Small intestine (tissue), 7 donors: Measurements from ENCODE around the gene PAK4. TPM values are rescaled to one million over a fixed set of nuclear protein-coding genes. Genes with fewer than 3 reads are reported as not detected.
"Not testable (repeated sequence)": the region's sequence is repeated elsewhere in the genome, so short reads cannot be mapped to it uniquely, and the experiment has no call there.

Source experiments
- DNase-seq, 2 donors: peaks; one replicate each; pipeline versions ENCODE4 v3.0.0 to v3.0.0-alpha.2; 2013
- FAIRE-seq: peaks from 2 replicates; lab custom pipeline; 2012; peaks lifted over from hg19 to GRCh38; lab: Jason Lieb, UNC
- H3K27ac ChIP-seq, 3 donors: one replicate each; pipeline ENCODE4 v1.5.1; 2013; ENCODE audit warnings: low read length in 2 of 3, mild to moderate bottlenecking in 2 of 3, control low read depth in 1 of 3, inconsistent platforms in 1 of 3, low read depth in 1 of 3, moderate library complexity in 1 of 3
- H3K27me3 ChIP-seq, 3 donors: one replicate each; pipeline ENCODE4 v1.6.1; 2013; ENCODE audit warnings: low read length in 3 of 3, inconsistent platforms in 1 of 3; ENCODE audit not compliant: control insufficient read depth in 3 of 3, insufficient read depth in 3 of 3
- H3K36me3 ChIP-seq, 3 donors: one replicate each; pipeline ENCODE4 v1.6.1; 2013; ENCODE audit warnings: low read length in 3 of 3, inconsistent platforms in 1 of 3, low read depth in 1 of 3, mild to moderate bottlenecking in 1 of 3, moderate library complexity in 1 of 3; ENCODE audit not compliant: control insufficient read depth in 3 of 3, insufficient read depth in 2 of 3
- H3K4me1 ChIP-seq, 3 donors: one replicate each; pipeline ENCODE4 v1.6.1; 2013; ENCODE audit warnings: low read length in 2 of 3, inconsistent platforms in 1 of 3, low read depth in 1 of 3, mild to moderate bottlenecking in 1 of 3, moderate library complexity in 1 of 3; ENCODE audit not compliant: control insufficient read depth in 3 of 3, insufficient read depth in 2 of 3
- H3K4me3 ChIP-seq, 3 donors: one replicate each; pipeline ENCODE4 v1.5.1; 2013; ENCODE audit warnings: low read length in 3 of 3, control low read depth in 1 of 3, inconsistent platforms in 1 of 3, low read depth in 1 of 3, mild to moderate bottlenecking in 1 of 3, moderate library complexity in 1 of 3
- H3K9me3 ChIP-seq, 2 donors: one replicate each; pipeline ENCODE4 v1.6.1; 2013; ENCODE audit warnings: low read depth in 1 of 2, low read length in 1 of 2; ENCODE audit not compliant: control insufficient read depth in 2 of 2, insufficient read depth in 1 of 2
- WGBS, 3 donors: extraction: QIAGEN DNeasy Blood & Tissue Kit; methylation state at CpG; one replicate each; pipeline ENCODE4 v1.1.7; 2013; 5-methylcytosine and 5-hydroxymethylcytosine counted together
- polyA plus RNA-seq, 4 donors: library from polyadenylated mRNA; stranded (reverse) in 3 of 4; unstranded in 1 of 4; fragments of 200-250 nt in 3 of 4; fragments of 120-200 nt in 1 of 4; gene quantifications; one replicate each; pipeline versions ENCODE4 v1.2.1 to v1.2.3, GENCODE V29; 2013
- donor health status: healthy with polysubstance abuse.
- donor health status: control.
- donor health status: control.
- donor health status: Bipolar disorder and iron deficiency.
- donor health status: healthy.

PAK4 gene
- polyA plus RNA-seq, 4 donors = 34.6 to 73.4 (median 54.2) TPM

- DNase-seq (no peak), FAIRE-seq (no peak)
- Histone ChIP-seq H3K4me3 (no peak overlapping the region), H3K4me1 (no peaks in the 10 kb centered on the region), H3K27me3 (peaks cover 0 to 6% (median 5%) of the 10 kb centered on the region in 3 donors), H3K9me3 (peaks cover 0 to 18% of the 10 kb centered on the region in 2 donors), H3K36me3 (no peaks in the 10 kb centered on the region), H3K27ac (no peak overlapping the region)
- WGBS, 3 donors = 71 to 85% (median 83%) methylated on average over 15 of the region's 15 CpGs
Observed at GRCh38 chr19:39218230-39219007, 92.8 kb downstream of the PAK4 start.

GRCh38 chr19:39219108-39219507, 93.5 kb downstream of the PAK4 start:
- not testable (repeated sequence) for H3K4me1 ChIP-seq, FAIRE-seq, H3K4me3 ChIP-seq, H3K27me3 ChIP-seq, H3K27ac ChIP-seq, H3K36me3 ChIP-seq, DNase-seq
- H3K9me3 ChIP-seq = peaks cover 0 to 18% of the 10 kb centered on the region in 2 donors
- 46 to 66% (median 50%) methylated on average over 10 of the region's 10 CpGs for WGBS, 3 donors

- no peaks in the 10 kb centered on the region for H3K9me3 ChIP-seq
- H3K4me1 ChIP-seq = no peaks in the 10 kb centered on the region
- H3K4me3 ChIP-seq = no peak overlapping the region
- WGBS, 3 donors = 15 to 23% (median 18%) methylated on average over 4 of the region's 4 CpGs
- H3K36me3 ChIP-seq = no peaks in the 10 kb centered on the region
- H3K27me3 ChIP-seq = peaks cover 0 to 16% (median 5%) of the 10 kb centered on the region in 3 donors
- FAIRE-seq (no peak), DNase-seq (peak in 1 of 2 donors; percentile 40)
- no peak overlapping the region for H3K27ac ChIP-seq
Observed at GRCh38 chr19:39223703-39224279, 98.2 kb downstream of the PAK4 start.

- 29 to 44% (median 42%) methylated on average over 3 of the region's 3 CpGs for WGBS, 3 donors
- FAIRE-seq = no peak
- Histone ChIP-seq H3K4me3 (no peak overlapping the region), H3K27me3 (peaks cover 0 to 13% (median 1%) of the 10 kb centered on the region in 3 donors), H3K36me3 (no peaks in the 10 kb centered on the region), H3K27ac (no peak overlapping the region), H3K4me1 (no peaks in the 10 kb centered on the region), H3K9me3 (no peaks in the 10 kb centered on the region)
- DNase-seq = no peak
Observed at GRCh38 chr19:39224910-39225309, 99.3 kb downstream of the PAK4 start.

Other genes starting within 250 kb of the PAK4 start
- 10 to 100 TPM in 2 of 4 donors, 1 to 10 TPM in 2; 1.3 to 33.2 (median 9.8) TPM for gene RINL, start 247.5 kb upstream of the PAK4 start, polyA plus RNA-seq
- 10 to 100 TPM; 35.4 to 80.3 (median 70.8) TPM for gene SIRT2, start 226.2 kb upstream of the PAK4 start, polyA plus RNA-seq
- 10 to 100 TPM; 16.9 to 45.4 (median 43.8) TPM for gene NFKBIB, start 225.8 kb upstream of the PAK4 start, polyA plus RNA-seq
- gene CCER2, start 213.6 kb upstream of the PAK4 start, polyA plus RNA-seq = 1 to 10 TPM in 2 of 4 donors, under 1 TPM in 1, not detected in 1; 0.95 to 1.9 (median 1.1) TPM
- 10 to 100 TPM; 21.9 to 42.0 (median 27.4) TPM for gene SARS2, start 195.0 kb upstream of the PAK4 start, polyA plus RNA-seq
- 10 to 100 TPM; 25.4 to 78.2 (median 70.1) TPM for gene MRPS12, start 194.8 kb upstream of the PAK4 start, polyA plus RNA-seq
- 10 to 100 TPM in 1 of 4 donors, 1 to 10 TPM in 3; 2.4 to 88.2 (median 6.2) TPM for gene FBXO17, start 150.0 kb upstream of the PAK4 start, polyA plus RNA-seq
- gene FBXO27, start 93.2 kb upstream of the PAK4 start, polyA plus RNA-seq = 10 to 100 TPM in 1 of 4 donors, 1 to 10 TPM in 3; 1.9 to 16.6 (median 4.1) TPM
- 1 to 10 TPM in 1 of 4 donors, under 1 TPM in 1, not detected in 2; 0.01 to 2.9 TPM for gene ACP7, start 41.4 kb upstream of the PAK4 start, polyA plus RNA-seq
- 1 to 10 TPM in 1 of 4 donors, under 1 TPM in 2, not detected in 1; 0.13 to 1.2 (median 0.45) TPM for gene NCCRP1, start 71.2 kb downstream of the PAK4 start, polyA plus RNA-seq
- 1 to 10 TPM in 1 of 4 donors, not detected in 3; 2.7 TPM for gene SYCN, start 78.5 kb downstream of the PAK4 start, polyA plus RNA-seq
- gene IFNL3, start 119.2 kb downstream of the PAK4 start, polyA plus RNA-seq = not detected
- under 1 TPM in 1 of 4 donors, not detected in 3; 0.03 TPM for gene IFNL4, start 123.1 kb downstream of the PAK4 start, polyA plus RNA-seq
- not detected for gene IFNL2, start 142.6 kb downstream of the PAK4 start, polyA plus RNA-seq
- gene IFNL1, start 170.6 kb downstream of the PAK4 start, polyA plus RNA-seq = not detected
- gene LRFN1, start 195.1 kb downstream of the PAK4 start, polyA plus RNA-seq = under 1 TPM in 3 of 4 donors, not detected in 1; 0.27 to 0.76 (median 0.71) TPM
- gene GMFG, start 210.3 kb downstream of the PAK4 start, polyA plus RNA-seq = 10 to 100 TPM in 3 of 4 donors, 1 to 10 TPM in 1; 8.1 to 46.2 (median 30.1) TPM
- gene SAMD4B, start 216.6 kb downstream of the PAK4 start, polyA plus RNA-seq = 10 to 100 TPM; 37.8 to 94.4 (median 56.8) TPM